Spleen (tissue), 7 donors: Measurements from ENCODE around the gene FOXF1.

ENCODE experiments used
- CTCF ChIP-seq, 11 experiments: fragments of 200-600 bp in 7 of 11; fragments of 450-650 bp in 4 of 11; sonication (generic) in 4 of 11; IDR thresholded peaks in 8 of 11; conservative IDR thresholded peaks in 3 of 11; 1 replicate in 7 of 11; 2 replicates in 4 of 11; pipeline versions ENCODE4 v1.4.0 to v1.8.0; 2016 to 2021; ENCODE audit warnings: antibody characterized with exemption in 11 of 11, inconsistent platforms in 4 of 11, mild to moderate bottlenecking in 1 of 11
- POLR2A ChIP-seq, 3 donors: fragments of 450-650 bp; IDR thresholded peaks; one replicate each; pipeline ENCODE4 v1.5.1; 2017; ENCODE audit warnings: antibody characterized with exemption in 3 of 3, mild to moderate bottlenecking in 1 of 3
- POLR2AphosphoS5 ChIP-seq, 3 donors: sonication (generic); formaldehyde crosslinking; IDR thresholded peaks; one replicate each; pipeline ENCODE4 v1.5.1; 2017; ENCODE audit warnings: antibody characterized with exemption in 3 of 3
- donor health status: DM: no; HTN: no; CAD: no; lungs with moderate emphysema.
- donor health status: DM: no; HTN: no; CAD: no.
- donor health status: DM: no; HTN: no; CAD: no.

- TF ChIP-seq CTCF (IDR thresholded peaks at IDR 0.05 in 8 of 11, conservative IDR thresholded peaks at IDR 0.05 in 3 of 11) (no peak), POLR2A (IDR thresholded peaks at IDR 0.05) (no peak), POLR2AphosphoS5 (IDR thresholded peaks at IDR 0.05) (no peak)
These were observed 24.6 kb upstream of the FOXF1 start for GRCh38 chr16:86485746-86486145.
